Trophoblast cell (in vitro differentiated cells and primary cell): Measurements from ENCODE around the gene EPB42.

Source experiments
- DNase-seq, 2 donors: peaks; one replicate each; pipeline ENCODE4 v3.0.0-alpha.2; 2016
- H2AFZ ChIP-seq: 2 replicates; pipeline ENCODE4 v1.6.1; 2013; ENCODE audit warnings: low read length, moderate library complexity, mild to moderate bottlenecking; ENCODE audit not compliant: insufficient read depth, poor library complexity
- H2AK5ac ChIP-seq: 2 replicates; pipeline ENCODE4 v1.6.1; 2013; ENCODE audit warnings: mild to moderate bottlenecking, low read length
- H2BK120ac ChIP-seq: 2 replicates; pipeline ENCODE4 v1.6.1; 2013; ENCODE audit warnings: low read length, mild to moderate bottlenecking, moderate library complexity; ENCODE audit not compliant: insufficient read depth, poor library complexity
- H2BK12ac ChIP-seq: 2 replicates; pipeline ENCODE4 v1.6.1; 2013; ENCODE audit warnings: mild to moderate bottlenecking, low read length, moderate library complexity
- H2BK5ac ChIP-seq: 2 replicates; pipeline ENCODE4 v1.6.1; 2013; ENCODE audit warnings: low read length, low read depth, moderate library complexity, mild to moderate bottlenecking; ENCODE audit not compliant: poor library complexity
- H3K14ac ChIP-seq: 2 replicates; pipeline ENCODE4 v1.6.1; 2013; ENCODE audit warnings: mild to moderate bottlenecking, low read length
- H3K18ac ChIP-seq: 2 replicates; pipeline ENCODE4 v1.6.1; 2013; ENCODE audit warnings: mild to moderate bottlenecking, low read length
- H3K23ac ChIP-seq: 2 replicates; pipeline ENCODE4 v1.6.1; 2013; ENCODE audit warnings: low read length
- H3K27ac ChIP-seq: 2 replicates; pipeline ENCODE4 v1.5.1; 2013; ENCODE audit warnings: low read depth, mild to moderate bottlenecking, inconsistent platforms, low read length, moderate library complexity
- H3K27me3 ChIP-seq: 2 replicates; pipeline ENCODE4 v1.6.1; 2013; ENCODE audit warnings: inconsistent platforms, mild to moderate bottlenecking, low read length, moderate library complexity; ENCODE audit not compliant: insufficient read depth
- H3K36me3 ChIP-seq, 2 experiments: 1 replicate in 1 of 2; 2 replicates in 1 of 2; pipeline ENCODE4 v1.6.1; 2013; ENCODE audit warnings: low read length in 2 of 2, mild to moderate bottlenecking in 2 of 2, moderate library complexity in 1 of 2; ENCODE audit not compliant: insufficient read depth in 2 of 2, control insufficient read depth in 1 of 2
- H3K4ac ChIP-seq: 2 replicates; pipeline ENCODE4 v1.6.1; 2013; ENCODE audit warnings: low read depth, mild to moderate bottlenecking, low read length, moderate library complexity
- H3K4me1 ChIP-seq, 2 experiments: 1 replicate in 1 of 2; 2 replicates in 1 of 2; pipeline ENCODE4 v1.6.1; 2013; ENCODE audit warnings: low read length in 2 of 2, mild to moderate bottlenecking in 2 of 2, moderate library complexity in 1 of 2; ENCODE audit not compliant: insufficient read depth in 2 of 2, control insufficient read depth in 1 of 2
- H3K4me2 ChIP-seq: 2 replicates; pipeline ENCODE4 v1.6.1; 2013; ENCODE audit warnings: inconsistent platforms, mild to moderate bottlenecking, low read length, moderate library complexity
- H3K4me3 ChIP-seq: 2 replicates; pipeline ENCODE4 v1.5.1; 2013; ENCODE audit warnings: mild to moderate bottlenecking, low read depth, low read length, inconsistent platforms
- H3K79me1 ChIP-seq: one replicate; pipeline ENCODE4 v1.6.1; 2013; ENCODE audit warnings: low read length
- H3K79me2 ChIP-seq: 2 replicates; pipeline ENCODE4 v1.6.1; 2013; ENCODE audit warnings: low read length, mild to moderate bottlenecking; ENCODE audit not compliant: control insufficient read depth, insufficient read depth, poor library complexity
- H3K9ac ChIP-seq: 2 replicates; pipeline ENCODE4 v1.6.1; 2013; ENCODE audit warnings: mild to moderate bottlenecking, low read length
- H3K9me3 ChIP-seq: 2 replicates; pipeline ENCODE4 v1.6.1; 2013; ENCODE audit warnings: low read depth, mild to moderate bottlenecking, control low read depth, inconsistent platforms, low read length; ENCODE audit not compliant: insufficient read depth
- H4K12ac ChIP-seq: 2 replicates; pipeline ENCODE4 v1.6.1; 2013; ENCODE audit warnings: low read depth, mild to moderate bottlenecking, low read length, moderate library complexity
- H4K8ac ChIP-seq: 2 replicates; pipeline ENCODE4 v1.6.1; 2013; ENCODE audit warnings: low read depth, mild to moderate bottlenecking, low read length, moderate library complexity
- H4K91ac ChIP-seq: one replicate; pipeline ENCODE4 v1.6.1; 2013; ENCODE audit warnings: low read depth, mild to moderate bottlenecking, low read length, moderate library complexity
- WGBS: extraction: QIAGEN DNeasy Blood & Tissue Kit; methylation state at CpG from one replicate; pipeline ENCODE4 v1.1.7; 2013; ENCODE audit warnings: missing lambda C conversion rate; ENCODE audit not compliant: insufficient read length, insufficient coverage; ENCODE audit errors: extremely low coverage; 5-methylcytosine and 5-hydroxymethylcytosine counted together

Gene EPB42

DNA sequence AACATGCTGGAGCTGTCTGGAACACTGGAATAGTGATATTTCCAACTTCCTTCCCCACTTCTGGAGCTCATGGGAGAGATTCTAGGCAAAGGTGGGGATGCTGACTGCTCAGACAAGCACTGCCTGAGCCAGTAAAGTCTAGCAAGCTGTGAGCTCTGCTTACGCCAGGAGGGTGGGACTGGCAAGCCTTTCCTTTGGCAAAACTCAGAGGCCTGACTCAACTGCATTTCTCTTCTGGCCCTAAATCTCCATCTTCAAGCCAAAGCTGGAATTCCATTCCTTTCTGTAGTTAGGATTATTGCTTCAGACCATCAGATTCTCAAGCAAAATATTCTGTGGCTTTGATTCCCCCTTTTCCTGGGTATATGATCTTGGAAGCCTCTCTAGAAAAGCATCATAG, 20.3 kb upstream of the EPB42 start:
- Histone ChIP-seq H3K9me3 (no peaks in the 10 kb centered on the region), H3K4me1 (peaks cover 11% of the 10 kb centered on the region in 2 experiments), H3K18ac (no peak overlapping the region)

DNA sequence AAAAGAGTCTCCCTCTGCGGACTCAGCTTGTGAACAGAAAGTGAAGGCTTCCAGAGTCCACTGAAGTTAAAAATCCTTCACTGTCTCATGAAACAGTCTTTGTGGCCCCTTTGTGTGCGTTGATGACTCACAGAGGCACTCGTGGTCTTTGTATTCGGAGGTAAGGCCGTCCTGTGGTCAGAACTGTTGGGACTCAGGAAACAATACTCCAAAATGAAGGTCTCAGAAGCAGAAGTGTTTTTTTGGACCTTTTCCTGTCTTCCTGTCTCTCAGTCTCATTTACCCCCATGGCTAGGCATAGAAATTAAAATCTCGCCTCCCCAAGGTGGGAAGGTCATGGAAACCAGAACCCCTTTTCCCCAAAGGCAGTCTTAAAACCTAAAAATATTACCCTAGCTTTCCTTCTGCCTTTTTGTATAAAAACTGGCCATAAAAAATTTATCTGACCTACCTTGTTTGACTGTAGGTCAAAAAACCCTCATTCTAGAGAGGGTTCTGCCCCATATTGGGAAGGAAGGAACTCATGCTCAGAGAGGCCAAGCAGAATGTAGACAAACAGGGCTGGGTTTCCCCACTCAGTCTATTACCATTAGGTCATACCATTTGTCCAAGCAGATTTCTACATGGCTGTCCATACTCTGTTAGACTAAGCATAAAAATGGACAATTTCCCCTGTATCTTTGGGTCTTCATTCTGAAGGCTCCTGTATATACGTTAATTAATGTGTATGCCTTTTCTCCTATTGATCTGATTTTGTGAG, 19.1 kb upstream of the EPB42 start:
- no peaks in the 10 kb centered on the region for H3K36me3 ChIP-seq
- H2AK5ac ChIP-seq = no peak overlapping the region
- H3K79me2 ChIP-seq = peaks cover 1% of the 10 kb centered on the region
- H3K4me1 ChIP-seq = peaks cover 11% of the 10 kb centered on the region in 2 experiments
- H3K18ac ChIP-seq = no peak overlapping the region
- H4K8ac ChIP-seq = no peak overlapping the region
- H2AFZ ChIP-seq = no peak overlapping the region
- H2BK5ac ChIP-seq = no peak overlapping the region
- DNase-seq = no peak
- H2BK120ac ChIP-seq = no peak overlapping the region
- H3K79me1 ChIP-seq = no peaks in the 10 kb centered on the region
- WGBS = no CpG with 5 or more reads among the region's 7 CpGs
- no peak overlapping the region for H3K4ac ChIP-seq
- H3K9me3 ChIP-seq = no peaks in the 10 kb centered on the region
- no peak overlapping the region for H2BK12ac ChIP-seq
- H4K91ac ChIP-seq = no peak overlapping the region
- H3K27ac ChIP-seq = no peak overlapping the region
- no peak overlapping the region for H3K4me3 ChIP-seq
- no peak overlapping the region for H3K14ac ChIP-seq
- no peaks in the 10 kb centered on the region for H3K27me3 ChIP-seq
- no peak overlapping the region for H3K4me2 ChIP-seq
- H3K23ac ChIP-seq = no peak overlapping the region
- no peak overlapping the region for H4K12ac ChIP-seq
- no peak overlapping the region for H3K9ac ChIP-seq

More for the DNA sequence above, 20.3 kb upstream of the EPB42 start:
- Histone ChIP-seq H3K4me2 (no peak overlapping the region), H3K79me2 (peaks cover 1% of the 10 kb centered on the region), H3K27ac (no peak overlapping the region), H3K79me1 (no peaks in the 10 kb centered on the region), H2AK5ac (no peak overlapping the region), H2BK12ac (no peak overlapping the region), H3K14ac (no peak overlapping the region), H4K91ac (no peak overlapping the region), H4K8ac (no peak overlapping the region), H3K36me3 (no peaks in the 10 kb centered on the region), H3K23ac (no peak overlapping the region), H2BK120ac (no peak overlapping the region), H3K4ac (no peak overlapping the region), H2AFZ (no peak overlapping the region), H3K9ac (no peak overlapping the region), H3K27me3 (no peaks in the 10 kb centered on the region), H4K12ac (no peak overlapping the region), H2BK5ac (no peak overlapping the region), H3K4me3 (no peak overlapping the region)
- no CpG with 5 or more reads among the region's 1 CpG for WGBS
- DNase-seq = no peak

DNA sequence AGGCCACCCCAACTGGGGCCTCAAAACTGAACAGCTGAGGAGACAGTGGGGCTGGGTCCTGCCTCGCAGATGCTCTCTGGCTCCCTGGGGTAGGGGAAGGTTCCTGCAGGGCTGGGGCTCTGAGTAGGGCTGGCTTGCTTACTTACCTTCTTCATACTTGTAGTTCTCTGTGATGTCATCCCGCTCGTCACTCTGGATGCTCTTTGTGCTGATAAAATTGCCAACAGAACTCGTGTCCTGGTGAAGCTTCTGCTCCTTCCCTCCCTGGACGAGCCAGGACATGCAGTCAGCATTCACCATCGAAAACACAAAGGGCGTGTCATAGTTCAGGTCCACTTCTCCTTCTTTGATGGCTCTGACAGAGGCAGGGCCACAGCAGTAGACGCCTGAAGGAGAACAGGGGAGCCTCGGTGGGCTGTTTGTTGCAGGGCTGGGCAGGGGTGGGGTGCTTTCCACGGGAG, 17.9 kb upstream of the EPB42 start:
- no peaks in the 10 kb centered on the region for H3K9me3 ChIP-seq
- no peak overlapping the region for H3K4ac ChIP-seq
- H3K27ac ChIP-seq = no peak overlapping the region
- no peak overlapping the region for H3K23ac ChIP-seq
- H3K36me3 ChIP-seq = no peaks in the 10 kb centered on the region
- peaks cover 1% of the 10 kb centered on the region for H3K79me2 ChIP-seq
- no peaks in the 10 kb centered on the region for H3K27me3 ChIP-seq
- DNase-seq = no peak
- H3K4me3 ChIP-seq = no peak overlapping the region
- H3K4me1 ChIP-seq = peaks cover 5 to 6% of the 10 kb centered on the region in 2 experiments
- no CpG with 5 or more reads among the region's 10 CpGs for WGBS
- no peak overlapping the region for H2BK120ac ChIP-seq
- H2BK12ac ChIP-seq = no peak overlapping the region
- no peak overlapping the region for H4K91ac ChIP-seq
- no peak overlapping the region for H2BK5ac ChIP-seq
- H3K18ac ChIP-seq = no peak overlapping the region
- H2AK5ac ChIP-seq = no peak overlapping the region
- H3K79me1 ChIP-seq = no peaks in the 10 kb centered on the region
- H3K4me2 ChIP-seq = no peak overlapping the region
- no peak overlapping the region for H2AFZ ChIP-seq
- no peak overlapping the region for H4K8ac ChIP-seq
- H4K12ac ChIP-seq = no peak overlapping the region
- no peak overlapping the region for H3K14ac ChIP-seq
- no peak overlapping the region for H3K9ac ChIP-seq

DNA sequence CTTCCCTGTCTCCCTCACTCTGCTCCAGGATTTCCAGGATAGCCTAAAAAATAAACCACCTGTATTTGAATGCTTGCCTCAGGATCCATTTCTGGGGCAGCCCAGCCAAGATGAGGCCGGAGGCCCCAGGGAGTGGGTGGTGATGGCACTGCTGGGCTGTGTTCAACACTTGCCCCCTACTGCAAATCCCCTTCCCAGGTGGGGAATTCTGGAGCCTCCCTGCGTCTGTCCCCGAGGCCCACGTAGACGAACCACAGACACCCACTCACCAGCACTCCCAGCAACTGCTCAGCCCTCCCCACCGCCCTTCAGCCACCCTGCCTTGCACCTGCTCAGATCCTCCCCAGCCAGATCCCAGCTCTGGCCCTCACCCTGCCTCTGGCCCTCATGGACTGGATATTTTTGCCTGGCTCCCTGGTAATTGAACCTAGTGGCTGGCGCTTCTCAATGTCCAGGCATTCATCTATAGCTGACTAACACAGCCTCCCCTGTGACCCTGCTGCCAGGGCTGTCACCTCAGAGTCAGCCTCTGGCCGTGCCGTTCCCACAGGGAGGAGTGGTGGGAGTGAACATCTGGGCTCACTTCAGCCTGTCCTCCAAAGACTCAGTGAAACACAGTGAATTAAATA, 17.1 kb upstream of the EPB42 start:
- Histone ChIP-seq H3K27me3 (no peaks in the 10 kb centered on the region), H3K9ac (no peak overlapping the region), H3K4me3 (no peak overlapping the region), H2AK5ac (no peak overlapping the region), H3K9me3 (no peaks in the 10 kb centered on the region), H3K18ac (no peak overlapping the region), H3K4me2 (no peak overlapping the region), H3K4ac (no peak overlapping the region), H2AFZ (no peak overlapping the region), H2BK5ac (no peak overlapping the region), H3K79me1 (no peaks in the 10 kb centered on the region), H3K27ac (no peak overlapping the region), H4K8ac (no peak overlapping the region), H2BK120ac (no peak overlapping the region), H3K14ac (no peak overlapping the region), H4K91ac (peak overlapping the region; percentile 2), H3K79me2 (peaks cover 1% of the 10 kb centered on the region), H4K12ac (no peak overlapping the region), H3K23ac (no peak overlapping the region), H3K36me3 (no peaks in the 10 kb centered on the region), H2BK12ac (peak overlapping the region; percentile 24), H3K4me1 (peaks cover 5 to 6% of the 10 kb centered on the region in 2 experiments)
- no peak for DNase-seq
- WGBS = no CpG with 5 or more reads among the region's 9 CpGs
